Inflammatory macrophage treated with lipopolysaccharide for 4 hours (primary cell): Measurements from ENCODE around the gene ZBED6.
"Not testable (repeated sequence)": the region's sequence is repeated elsewhere in the genome, so short reads cannot be mapped to it uniquely, and the experiment has no call there.

ENCODE experiments used
- DNase-seq: peaks from one replicate; pipeline ENCODE4 v3.0.0-alpha.2; 2020

The ZBED6 gene

GRCh38 chr1:203795441-203796235 lies at the start of gene ZBED6, which contains the start of gene ZC3H11A:
Gene ZBED6 (plus strand): TSS chr1:203795623. CDS start chr1:203797523, 1,900 bp downstream.
Gene ZC3H11A (plus strand): TSS chr1:203795623. CDS start chr1:203817071, 21,448 bp downstream.
- peak; percentile 100 for DNase-seq

DNA sequence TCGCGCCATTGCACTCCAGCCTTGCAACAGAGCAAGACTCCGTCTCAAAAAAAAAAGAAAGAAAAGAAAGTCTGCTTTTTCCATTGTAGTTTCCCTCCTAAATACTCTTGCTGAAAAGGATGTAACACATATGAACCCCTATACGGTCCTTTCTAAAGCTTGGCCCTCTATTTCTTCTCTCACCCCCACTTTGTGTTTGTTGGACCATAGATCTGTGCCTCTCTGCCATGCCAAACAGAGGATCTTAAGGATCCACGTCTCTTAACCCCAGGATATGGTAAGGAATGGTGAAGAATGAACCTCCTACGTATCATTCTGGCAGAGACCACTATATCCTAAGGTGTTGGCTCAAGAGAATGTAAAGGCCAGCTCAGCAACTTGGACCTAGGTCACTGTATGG lies 49.1 kb upstream of the ZBED6 start:
- DNase-seq, result no peak

DNA sequence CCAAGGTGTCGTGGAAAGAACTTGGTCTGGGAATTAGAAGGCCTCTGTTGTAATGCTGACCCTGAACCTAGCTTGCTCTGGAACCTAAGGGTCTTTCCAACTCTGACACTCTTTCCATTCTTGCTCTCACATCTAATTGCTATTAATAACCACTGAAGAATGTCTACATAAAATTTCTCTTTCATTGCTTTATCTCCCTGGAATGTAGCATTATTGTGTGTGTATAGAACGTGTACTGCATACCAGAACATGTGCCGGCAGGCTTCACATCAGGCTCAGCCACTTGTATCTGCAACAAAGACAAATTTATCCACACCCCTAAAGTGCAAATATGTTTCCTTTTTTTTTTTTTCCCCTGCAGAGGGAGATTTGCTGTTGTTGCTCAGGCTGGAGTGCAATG lies 44.4 kb upstream of the ZBED6 start:
- no peak for DNase-seq

- DNase-seq, result not testable (repeated sequence)
Observed at GRCh38 chr1:203751618-203752361, 43.6 kb upstream of the ZBED6 start.

DNA sequence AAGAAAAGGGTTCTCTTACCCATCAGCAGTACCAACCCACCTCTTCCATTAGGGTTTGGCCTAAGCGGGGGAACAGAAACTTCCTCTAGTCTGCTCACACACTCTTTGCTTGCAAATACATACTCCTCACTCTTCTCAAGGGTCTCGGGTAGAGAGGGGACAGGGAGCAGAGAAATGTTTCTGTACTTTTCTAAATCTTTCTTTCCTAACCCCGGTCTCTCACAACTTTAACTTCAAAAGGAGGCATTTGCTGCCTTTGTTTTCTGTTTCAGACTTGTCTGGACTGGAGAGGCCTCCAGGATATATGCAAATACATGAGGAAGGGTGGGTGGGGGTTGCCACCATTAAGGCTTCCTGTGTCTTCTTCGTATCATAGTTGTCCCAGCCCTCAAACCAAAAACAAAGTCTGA lies 41.0 kb upstream of the ZBED6 start:
- DNase-seq, result peak; percentile 74

DNA sequence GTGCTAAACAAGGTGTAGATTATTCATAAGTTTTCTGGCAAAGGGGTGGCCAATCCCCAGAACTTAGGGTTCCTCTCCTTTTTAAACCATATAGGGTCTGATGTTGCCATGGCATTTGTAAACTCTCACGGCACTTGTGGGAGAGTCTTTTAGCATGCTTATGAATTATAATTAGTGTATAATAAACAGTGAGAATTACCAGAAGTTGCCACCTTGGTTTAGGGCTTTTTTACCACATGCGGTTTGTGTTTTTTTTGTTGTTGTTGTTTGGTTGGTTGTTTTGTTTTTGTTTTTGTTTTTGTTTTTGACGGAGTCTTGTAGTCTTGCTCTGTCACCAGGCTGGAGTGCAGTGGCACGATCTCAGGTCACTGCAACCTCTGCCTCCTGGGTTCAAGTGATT lies 39.4 kb upstream of the ZBED6 start:
- no peak for DNase-seq

DNA sequence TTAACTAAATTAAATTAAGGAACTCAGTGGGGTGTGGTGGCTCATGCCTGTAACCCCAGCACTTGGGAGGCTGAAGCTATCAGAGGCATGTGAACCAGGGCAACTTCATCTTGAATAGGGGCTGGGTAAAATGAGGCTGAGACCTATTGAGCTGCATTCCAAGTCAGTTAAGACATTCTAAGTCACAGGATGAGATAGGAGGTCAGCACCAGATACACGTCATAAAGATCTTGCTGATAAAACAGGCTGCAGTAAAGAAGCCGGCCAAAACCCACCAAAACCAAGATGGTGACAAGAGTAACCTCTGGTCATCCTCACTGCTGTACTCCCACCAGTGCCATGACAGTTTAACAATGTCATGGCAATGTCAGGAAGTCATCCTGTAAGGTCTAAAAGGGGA lies 36.7 kb upstream of the ZBED6 start:
- not testable (repeated sequence) for DNase-seq

DNA sequence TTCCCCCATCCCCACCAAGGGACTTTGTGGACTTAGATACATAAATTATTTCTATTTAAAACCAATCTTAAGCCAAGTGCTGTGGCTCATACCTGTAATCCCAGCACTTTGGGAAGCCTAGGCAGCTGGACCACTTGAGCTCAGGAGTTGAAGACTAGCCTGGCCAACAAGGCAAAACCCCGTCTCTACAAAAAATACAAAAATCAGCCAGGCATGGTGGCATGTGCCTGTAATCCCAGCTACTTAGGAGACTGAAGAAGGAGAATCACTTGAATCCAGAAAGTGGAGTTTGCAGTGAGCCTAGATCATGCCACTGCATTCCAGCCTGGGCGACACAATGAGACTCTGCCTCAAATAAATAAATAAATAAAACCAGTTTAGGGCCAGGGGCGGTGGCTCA lies 34.9 kb upstream of the ZBED6 start:
- DNase-seq, result no peak

- DNase-seq, result not testable (repeated sequence)
Observed at GRCh38 chr1:203761958-203762357, 33.5 kb upstream of the ZBED6 start.

DNA sequence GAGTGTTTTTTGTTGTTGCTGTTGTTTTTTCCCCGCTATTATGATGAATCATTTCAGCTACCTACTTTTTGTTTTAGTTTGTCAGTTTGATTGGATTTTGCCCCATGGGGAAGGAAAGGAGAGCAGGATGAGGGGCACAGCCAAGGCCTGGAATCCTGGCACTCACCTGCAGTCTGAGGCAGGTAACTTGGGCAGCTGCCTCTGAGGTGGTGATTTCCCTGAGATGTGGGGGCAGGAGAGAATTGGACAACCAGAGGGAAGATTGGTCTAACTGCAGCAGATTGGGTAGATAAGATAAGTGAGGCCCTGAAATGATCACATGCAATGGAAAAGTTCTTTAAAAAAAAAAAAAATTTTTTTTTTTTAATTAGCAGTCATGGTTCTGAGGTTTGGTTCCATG lies 31.9 kb upstream of the ZBED6 start:
- no peak for DNase-seq

- DNase-seq, result no peak
Observed at GRCh38 chr1:203764105-203765028, 31.1 kb upstream of the ZBED6 start.

- DNase-seq, result no peak
Observed at GRCh38 chr1:203765029-203765837, 30.2 kb upstream of the ZBED6 start, which contains the start of gene LAX1. Gene LAX1 (plus strand): TSS chr1:203765183. CDS start chr1:203765566, 383 bp downstream.

DNA sequence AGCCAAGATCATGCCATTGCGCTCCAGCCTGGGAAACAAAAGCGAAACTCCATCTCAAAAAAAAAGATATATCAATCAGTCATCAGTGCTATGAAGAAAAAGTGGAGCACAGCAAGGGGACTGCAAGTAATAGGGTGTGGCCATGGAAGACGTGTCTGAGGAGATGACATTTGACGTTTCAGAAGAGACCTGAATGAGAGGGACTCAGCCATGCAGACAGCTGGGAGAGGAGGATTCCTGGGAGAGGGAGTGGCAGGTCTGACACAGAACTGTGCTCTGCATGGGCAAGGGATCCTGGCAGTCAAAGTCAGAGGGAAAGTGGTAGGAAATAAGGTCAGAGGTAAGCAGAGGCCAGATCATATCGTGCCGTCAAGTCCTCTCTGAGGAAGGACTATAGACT lies 27.2 kb upstream of the ZBED6 start:
- DNase-seq, result peak; percentile 48

- DNase-seq, result peak; percentile 94
Observed at GRCh38 chr1:203769505-203770343, 25.7 kb upstream of the ZBED6 start.

GRCh38 chr1:203771901-203772301 lies 23.5 kb upstream of the ZBED6 start:
- DNase-seq, result no peak

DNA sequence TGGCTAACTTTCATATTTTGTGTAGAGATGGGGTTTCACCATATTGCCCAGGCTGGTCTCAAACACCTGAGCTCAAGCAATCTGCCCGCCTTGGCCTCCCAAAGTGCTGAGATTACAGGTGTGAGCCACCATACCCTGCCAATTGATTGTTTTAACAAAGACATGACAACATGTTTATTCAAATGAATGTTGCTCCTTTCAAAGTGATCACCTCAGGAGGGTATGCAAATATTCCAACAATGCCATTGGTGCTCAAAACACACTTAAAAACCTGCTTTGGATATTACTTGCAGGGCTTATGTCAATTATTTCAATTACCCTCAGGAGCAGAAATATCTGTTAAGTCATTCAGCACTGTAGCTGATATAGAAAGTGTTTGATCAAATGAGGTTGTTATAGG lies 22.6 kb upstream of the ZBED6 start:
- no peak for DNase-seq

- peak; percentile 10 for DNase-seq
Observed at GRCh38 chr1:203776636-203777035, 18.8 kb upstream of the ZBED6 start.

GRCh38 chr1:203777596-203777995 lies 17.8 kb upstream of the ZBED6 start:
- DNase-seq, result no peak

GRCh38 chr1:203778146-203778545 lies 17.3 kb upstream of the ZBED6 start:
- no peak for DNase-seq

GRCh38 chr1:203778789-203779188 lies 16.6 kb upstream of the ZBED6 start:
- DNase-seq, result no peak

- no peak for DNase-seq
Observed at GRCh38 chr1:203781962-203782361, 13.5 kb upstream of the ZBED6 start.
